ENCODE measurements around the gene YTHDF1.
"Not testable (repeated sequence)": the region's sequence is repeated elsewhere in the genome, so short reads cannot be mapped to it uniquely, and the experiment has no call there.

The YTHDF1 gene

DNA sequence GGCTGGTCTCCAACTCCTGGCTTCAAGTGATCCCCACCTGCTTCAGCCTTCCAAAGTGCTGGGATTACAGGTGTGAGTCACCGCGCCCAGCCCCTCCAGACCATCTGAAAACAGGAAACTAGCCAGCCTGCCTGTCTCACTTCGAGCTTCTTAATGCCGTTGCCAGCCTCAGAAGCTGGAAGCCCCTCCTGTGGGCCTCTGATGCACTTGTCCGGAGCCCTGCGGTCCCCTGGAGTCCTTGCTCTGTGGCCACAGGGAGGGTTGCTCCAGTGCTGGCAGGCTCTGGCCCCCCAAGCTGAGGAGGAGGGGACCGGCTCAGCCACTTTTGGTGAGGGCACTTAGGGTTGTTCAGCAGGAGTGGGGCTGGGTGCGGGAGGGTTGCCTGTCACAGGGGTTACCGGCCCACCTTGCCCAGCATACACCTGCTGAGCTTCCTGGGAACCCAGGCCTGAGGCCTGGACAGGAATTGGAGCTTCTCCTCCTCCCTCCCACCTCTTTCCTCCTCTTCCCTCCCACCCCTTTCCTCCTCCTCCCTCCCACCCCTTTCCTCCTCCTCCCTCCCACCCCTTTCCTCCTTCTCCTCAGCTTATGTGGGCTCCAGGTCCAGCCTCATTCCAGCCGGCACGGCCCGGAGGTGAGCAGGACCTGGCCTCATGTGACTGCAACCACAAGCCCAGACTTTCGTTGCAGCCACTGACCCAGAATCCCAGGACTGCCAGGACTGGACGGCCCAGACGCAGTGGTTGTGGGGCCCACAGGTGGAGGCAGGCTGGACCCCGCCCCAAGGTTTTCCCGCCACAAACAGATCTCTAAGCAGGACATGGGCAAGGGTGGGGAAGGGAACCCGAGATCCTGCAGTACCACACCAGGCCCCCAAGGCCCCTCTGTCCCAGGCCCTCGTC is 10.4 kb upstream of the YTHDF1 start:
- DNase-seq: no peak

DNA sequence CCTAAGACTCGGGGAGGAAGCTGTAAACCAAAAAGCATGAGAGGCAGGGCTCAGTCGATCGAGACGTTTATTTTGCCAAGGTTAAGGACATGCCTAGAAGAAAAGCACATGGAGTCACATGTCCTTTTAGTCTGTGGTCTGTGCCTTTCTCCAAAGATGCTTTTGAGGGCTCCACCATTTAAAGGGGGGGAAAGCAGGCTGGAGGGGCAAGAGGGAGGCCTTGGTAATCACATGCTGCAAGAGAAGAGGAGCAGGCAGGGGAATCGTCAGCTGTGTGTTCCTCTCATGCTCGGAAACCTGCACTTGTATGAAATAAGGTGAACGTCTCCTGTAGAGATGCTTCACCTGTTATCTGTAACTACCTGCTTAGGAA is 9.1 kb upstream of the YTHDF1 start:
- DNase-seq: no peak

DNA sequence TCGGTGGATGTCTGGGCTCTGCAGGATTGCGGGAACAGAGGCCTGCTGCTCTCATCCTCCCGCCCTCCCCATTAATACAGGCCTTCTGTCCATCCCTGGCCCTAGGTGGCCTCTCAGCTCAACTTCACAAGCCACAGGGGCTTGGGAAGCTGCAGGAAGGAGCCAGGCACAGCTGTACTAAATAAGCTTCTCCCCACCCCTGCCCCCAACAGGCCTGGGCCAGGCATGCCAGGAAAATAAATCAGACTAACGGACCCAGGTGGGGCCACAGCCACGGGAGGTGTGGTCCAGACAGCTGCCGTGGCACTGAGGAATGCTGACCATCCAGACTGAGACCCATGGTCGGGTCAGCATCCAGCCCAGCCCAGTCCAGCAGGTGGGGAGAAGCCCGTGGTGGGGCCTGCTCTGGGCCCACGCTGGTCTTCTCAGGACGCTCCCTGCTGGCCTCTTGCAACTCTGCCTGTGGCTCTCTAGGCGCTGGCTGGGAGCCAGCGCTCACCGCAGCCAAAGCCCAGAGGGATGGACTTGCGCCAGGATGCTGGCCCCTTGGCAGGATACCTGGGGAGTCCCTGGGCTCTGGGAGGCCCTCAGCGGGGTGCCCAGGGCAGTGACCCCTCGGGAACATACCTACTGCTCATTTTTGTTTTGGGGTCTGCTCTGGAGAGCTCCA is 8.6 kb upstream of the YTHDF1 start:
- DNase-seq: no peak

DNA sequence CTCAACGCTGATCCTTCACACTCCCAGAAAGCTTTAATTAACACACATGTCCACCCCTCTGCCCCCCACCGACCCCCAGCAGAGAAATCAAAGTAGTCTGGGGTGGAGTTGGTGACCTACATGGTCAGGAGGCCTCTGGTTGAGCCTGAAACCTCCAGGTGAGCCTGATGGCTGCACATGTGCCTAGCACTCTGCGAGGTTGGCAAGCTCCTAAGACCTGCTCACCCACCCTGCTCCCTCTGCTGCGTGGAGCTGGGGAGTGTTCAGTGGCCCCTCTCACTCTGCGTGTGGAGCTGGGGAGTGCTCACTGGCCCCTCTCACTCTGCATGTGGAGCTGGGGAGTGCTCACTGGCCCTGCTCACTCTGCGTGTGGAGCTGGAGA is 7.9 kb upstream of the YTHDF1 start:
- no peak for DNase-seq

DNA sequence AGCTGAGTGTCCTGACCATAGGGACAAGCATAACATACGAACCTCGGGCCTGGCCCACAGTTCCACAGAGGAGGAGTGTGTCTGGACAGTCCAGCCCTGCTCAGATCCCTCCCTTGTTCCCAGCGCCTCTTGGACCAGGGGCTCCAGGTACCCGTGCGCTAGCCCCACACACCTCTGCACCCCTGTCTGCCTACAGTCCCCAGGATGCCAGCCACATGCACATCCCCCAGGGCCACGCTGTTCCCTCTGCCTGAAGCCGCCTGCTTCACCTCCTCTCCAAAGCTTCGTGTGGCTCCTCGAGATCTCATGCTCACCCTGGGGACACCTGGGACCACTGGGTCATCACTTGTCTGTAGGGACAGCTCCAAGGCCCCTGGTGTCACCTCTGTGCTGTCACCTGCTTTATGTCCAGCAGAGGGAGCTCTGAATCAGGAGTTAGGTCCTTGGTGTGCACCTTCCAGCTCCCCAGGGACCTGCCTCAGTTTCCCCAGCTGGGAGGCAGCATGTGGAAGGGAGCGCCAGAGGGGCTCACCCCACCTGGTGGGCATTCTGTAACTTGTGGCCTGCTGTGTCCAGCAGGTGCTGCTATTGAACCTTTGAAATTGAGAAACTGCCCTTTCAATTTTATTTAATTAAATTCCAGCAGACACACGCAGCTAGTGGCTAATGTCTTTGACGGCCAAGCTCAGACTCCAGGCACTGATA is 7.3 kb upstream of the YTHDF1 start:
- DNase-seq: no peak

DNA sequence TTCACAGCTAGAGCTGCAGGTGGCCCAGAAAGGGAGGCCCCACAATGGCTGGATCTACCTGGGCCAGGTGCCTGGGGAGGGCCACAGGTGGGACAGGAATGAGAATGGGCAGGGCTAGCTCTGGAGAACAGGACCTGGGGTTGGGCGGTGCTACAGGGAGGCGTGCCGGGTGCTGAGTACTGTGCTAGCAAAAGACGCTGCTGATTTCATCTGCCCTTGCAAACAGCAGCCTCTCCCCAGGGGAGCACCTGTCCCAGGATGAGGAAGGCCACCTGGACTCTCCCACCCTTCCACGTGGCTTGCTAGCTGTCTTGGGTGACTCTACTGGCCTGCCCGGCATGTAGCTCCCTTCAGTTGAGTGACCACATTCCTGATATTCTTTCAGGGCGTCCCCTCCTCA is 6.6 kb upstream of the YTHDF1 start:
- no peak for DNase-seq

DNA sequence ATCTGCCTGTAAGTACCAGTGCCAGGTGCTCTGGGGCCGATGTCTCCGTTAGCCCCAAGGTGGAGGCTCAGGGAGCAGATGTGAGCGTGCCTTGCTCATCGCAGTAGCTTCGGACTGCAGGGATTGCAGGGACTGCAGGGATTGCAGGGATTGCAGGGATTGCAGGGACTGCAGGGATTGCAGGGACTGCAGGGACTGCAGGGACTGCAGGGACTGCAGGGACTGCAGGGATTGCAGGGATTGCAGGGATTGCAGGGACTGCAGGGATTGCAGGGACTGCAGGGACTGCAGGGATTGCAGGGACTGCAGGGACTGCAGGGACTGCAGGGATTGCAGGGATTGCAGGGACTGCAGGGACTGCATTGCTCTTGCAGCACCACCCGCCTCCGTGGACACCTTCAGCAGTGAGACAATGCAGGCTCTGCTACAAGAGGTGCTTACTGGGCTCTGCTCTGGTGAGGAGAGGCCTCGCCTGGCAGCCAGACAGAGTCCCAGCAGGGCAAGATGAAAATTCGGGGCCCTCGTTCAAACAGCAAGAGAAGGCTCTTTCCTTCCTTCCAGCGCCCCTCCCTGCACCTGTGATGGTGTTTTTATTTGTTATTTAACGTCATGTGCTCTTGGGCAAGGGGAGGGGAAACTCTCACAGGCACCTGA is 5.6 kb upstream of the YTHDF1 start:
- not testable (repeated sequence) for DNase-seq

DNA sequence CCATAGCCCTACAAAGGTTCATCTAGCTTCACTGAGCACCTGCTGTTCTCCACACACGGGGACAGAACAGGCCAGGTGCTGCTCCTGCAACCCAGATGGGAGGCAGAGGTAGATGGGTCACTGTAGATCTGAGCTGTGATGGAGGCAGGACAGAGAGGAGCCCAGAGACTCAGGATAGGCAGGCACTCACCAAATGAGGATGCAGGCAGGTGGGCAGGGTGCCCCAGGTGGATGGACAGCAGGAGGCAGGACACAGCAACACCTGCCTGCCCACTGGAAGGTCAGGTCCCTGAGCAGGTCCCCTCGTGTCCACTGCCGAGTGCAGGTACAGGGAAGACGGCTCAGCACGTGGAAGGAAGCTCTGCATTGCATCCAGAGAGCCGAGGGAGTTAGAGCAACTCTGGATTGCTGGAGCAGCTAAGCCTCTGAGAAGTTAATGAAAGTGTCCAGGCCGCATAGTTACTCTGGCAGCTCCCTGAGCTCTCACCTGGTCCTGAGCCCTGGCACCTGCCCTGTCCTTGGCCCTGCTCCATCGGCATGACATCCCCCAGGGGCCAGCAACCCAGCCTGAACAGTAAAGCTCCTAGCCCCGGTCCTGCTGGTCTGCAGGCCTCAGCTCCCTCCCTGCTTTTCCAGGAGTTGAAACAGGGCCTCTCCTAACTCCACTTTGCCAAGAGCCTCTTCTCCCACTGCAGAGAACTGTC is 4.9 kb upstream of the YTHDF1 start:
- DNase-seq: no peak

DNA sequence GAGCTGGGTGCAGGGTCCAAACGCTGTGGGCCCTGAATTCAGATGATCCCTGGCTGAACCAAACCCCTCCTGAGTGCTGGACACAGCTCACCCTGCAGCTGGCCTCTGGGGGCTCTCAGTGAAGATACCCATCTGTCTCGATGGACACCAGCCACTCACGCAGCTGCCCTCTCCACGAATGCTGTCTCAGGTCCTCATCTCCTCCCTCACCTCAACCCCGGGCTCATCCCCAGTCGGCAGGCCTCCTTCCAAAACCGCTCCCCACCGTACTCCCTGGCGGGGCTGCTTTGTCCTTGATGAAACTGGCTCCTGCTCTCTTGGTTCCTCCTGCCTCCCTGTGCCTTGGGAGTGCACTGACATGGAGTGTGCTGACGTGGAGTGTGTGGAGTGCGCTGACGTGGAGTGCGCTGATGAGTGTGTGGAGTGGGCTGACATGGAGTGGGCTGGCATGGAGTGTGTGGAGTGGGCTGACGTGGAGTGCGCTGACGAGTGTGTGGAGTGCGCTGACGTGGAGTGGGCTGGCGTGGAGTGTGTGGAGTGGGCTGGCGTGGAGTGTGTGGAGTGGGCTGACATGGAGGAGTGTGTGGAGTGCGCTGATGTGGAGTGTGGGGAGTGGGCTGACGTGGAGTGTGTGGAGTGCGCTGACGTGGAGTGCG is 4.1 kb upstream of the YTHDF1 start:
- no peak for DNase-seq

DNA sequence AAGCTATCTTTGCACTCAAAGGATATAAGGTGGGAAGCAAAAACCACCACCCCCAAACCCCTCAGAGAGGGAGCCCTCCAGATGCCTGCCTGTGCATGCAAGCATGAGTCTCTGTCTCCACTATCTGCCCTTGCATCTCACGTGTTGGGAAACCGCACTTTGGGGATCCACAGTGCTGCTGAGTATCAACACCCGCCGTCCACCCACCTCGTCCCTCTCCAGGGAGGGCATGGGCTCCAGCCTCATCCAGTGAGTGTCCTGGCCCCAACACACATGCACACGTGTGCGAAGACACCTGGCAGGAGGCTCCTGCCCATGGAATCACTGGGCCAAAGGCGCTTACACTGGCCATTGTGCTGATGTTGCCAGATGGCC is 3.5 kb upstream of the YTHDF1 start:
- DNase-seq: no peak

DNA sequence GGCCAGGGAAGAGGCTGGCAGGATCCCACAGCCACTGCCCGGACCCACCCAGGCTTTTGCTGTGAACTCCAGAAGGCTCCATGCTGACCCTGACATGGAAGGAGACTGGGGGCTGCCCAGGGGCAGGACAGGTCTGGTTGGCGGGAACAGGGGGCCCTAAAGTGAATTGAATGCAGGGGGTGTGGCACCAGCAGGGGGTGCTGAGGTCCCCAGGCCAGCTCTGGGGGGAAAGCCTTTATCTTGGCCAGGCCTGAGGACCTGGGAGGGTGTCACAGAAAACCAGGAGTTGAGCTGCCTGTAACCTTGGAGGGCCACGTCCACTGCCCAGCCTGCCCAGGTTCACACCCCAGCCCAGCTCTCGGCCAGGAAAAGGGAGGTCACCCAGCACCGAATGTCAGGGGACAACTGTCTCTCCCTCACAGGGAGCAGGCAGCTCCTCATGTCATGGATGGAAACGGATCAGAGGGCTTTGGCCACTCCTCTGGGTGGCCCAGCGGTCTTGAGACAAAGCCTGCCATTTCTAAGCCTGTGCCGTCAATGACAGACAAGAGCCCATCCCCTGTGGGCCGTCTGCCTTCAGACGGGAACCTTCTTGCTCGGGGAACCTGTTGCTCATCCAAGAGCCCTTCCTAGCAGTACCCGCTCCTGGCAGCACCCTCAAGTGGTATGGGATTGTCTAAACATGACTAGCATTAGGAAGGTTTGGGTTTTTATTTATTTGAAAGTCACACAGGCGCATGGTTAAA is 2.9 kb upstream of the YTHDF1 start:
- no peak for DNase-seq

DNA sequence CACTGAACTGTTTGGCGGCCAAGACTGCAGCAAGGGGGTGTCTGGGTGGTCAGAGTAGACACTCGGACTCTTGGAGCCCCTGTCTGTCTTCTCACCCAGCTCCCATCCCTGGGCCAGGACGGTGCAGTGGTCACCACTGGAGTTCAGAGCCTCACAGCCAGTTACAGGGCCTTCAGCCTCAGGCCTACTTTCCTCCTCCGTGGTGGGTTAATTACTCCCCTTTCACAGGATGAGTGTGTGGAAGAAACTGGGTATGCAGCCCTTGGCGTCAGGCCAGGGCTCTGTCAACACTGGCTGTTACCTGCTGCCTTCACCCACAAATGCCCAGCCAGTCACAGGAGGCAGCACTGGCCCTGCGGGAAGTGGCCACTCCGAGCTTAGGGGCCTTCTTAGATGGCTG is 1.8 kb upstream of the YTHDF1 start:
- DNase-seq: no peak

DNA sequence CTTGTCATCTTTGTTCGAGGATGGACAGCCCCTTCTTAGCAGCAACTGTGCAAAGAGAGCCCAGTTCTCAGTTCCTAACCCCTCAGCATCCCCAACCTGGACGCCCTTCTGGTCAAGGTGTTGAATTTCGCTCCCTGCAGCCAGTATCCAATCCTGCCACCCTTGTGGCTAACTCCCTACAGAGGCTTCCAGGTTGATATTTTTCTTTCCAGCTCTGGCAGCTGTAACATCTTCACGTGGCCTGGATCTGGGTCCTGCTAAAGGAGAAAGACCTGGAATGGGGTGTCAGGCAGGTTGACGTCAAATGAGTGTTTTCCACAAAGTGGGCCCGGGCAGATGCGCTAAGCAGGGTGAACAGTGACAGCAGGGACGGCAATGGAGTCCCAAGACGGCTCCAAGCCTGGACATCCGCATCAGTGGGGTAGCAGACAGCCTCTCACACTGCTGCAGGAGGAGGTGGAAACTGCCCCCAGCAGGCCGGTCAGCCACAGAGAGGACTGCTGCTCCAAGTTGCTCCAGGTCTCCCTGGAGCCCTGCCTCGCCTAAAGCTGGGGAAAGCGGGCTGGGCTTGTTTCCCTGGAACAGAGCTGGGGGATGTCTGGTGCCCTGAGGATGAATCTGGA is 1.0 kb upstream of the YTHDF1 start:
- DNase-seq: no peak

DNA sequence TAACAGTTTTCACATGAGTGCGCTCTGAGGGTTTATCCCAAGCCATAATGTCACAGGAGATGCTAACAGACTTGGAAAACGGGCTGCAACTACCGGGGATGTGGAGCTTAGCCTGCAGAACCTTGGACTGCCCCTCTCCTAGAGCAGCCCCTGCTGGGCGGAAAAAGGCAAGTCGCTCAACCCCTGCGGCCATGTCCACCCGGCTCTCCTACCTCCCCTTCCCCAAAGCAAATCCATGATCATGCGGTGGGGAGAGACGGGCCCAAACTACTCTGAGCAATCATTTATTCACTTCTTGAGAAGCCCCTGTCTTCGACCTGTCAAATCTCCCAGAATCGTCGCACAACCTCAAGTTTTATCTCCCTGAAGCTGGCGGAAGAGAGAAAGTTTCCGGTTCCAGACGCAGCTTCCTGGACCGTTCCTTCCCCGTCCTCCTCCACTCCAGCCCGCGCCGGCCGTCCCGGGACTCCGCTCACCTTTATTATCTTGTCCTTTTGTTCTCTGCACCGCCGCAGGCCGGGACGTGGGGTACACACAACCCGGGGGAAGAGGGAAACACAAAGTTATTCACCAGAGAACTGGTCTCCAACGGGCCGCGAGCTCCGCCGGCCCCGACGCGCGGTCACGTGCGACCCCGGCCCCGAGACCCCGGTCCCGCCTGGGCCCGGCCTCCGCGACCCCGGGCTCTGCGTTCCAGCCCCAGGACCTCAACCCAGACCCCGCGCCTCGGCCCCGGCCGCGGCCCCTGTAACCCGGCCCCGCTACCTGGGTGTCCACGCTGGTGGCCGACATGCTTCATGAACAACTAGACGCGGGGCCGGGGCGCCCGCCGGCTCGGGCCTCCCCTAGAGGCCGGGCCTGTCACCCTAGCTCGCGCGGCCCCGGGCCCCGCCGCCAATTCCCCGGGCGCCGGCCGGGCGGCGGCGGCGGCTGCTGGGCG is 560 bp downstream of the YTHDF1 start:
- DNase-seq: no peak

DNA sequence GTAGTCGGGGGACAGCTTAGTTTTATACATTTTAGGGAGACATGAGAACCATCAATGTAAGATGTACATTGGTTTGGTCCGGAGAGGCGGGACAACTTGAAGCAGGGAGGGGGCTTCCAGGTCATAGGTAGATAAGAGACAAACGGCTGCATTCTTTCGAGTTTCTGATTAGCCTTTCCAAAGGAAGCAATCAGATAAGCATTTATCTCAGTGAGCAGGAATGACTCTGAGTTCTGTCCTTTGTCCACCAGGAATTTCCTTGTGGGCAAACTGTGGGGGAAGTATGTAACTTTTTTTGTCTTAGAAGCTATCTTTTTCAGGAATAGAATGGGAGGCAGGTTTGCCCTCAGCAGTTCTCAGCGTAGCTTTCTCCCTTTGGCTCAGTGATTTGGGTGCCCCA is 1.4 kb downstream of the YTHDF1 start:
- DNase-seq: no peak

DNA sequence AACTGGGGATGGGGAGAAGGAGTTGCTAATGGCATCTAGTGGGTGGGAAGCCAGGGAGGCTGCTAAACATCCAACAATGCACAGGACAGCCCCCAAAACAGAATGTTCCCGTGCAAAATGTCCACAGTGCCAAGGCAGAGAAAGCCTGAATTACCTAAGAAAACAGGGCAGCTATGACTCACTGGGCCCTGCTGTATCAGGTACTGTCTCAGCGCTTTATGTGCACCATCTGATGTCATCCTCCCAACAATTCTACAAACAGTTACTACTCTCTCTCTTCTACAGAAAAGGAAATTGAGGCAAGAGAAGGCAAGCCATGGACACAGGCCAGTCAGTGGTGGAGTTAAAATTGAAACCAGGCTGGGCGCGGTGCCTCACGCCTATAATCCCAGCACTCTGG is 3.1 kb downstream of the YTHDF1 start:
- DNase-seq: no peak

DNA sequence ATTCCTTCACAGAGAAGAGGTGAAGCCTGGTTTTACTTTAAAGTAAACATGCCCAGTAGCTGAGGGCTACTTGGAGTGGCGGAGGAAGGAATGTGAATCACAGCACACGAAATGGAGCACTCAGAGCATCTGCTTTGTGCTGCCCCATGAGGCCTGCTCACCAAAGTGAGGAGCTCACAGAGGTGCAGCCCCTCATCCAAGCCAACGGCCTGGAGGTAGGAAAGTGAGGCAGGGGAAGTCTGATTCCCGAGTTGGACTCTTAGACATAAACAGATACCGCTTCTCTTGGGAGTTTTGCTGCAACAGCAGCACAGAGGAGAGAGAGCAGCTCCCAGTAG is 3.6 kb downstream of the YTHDF1 start:
- DNase-seq: no peak

DNA sequence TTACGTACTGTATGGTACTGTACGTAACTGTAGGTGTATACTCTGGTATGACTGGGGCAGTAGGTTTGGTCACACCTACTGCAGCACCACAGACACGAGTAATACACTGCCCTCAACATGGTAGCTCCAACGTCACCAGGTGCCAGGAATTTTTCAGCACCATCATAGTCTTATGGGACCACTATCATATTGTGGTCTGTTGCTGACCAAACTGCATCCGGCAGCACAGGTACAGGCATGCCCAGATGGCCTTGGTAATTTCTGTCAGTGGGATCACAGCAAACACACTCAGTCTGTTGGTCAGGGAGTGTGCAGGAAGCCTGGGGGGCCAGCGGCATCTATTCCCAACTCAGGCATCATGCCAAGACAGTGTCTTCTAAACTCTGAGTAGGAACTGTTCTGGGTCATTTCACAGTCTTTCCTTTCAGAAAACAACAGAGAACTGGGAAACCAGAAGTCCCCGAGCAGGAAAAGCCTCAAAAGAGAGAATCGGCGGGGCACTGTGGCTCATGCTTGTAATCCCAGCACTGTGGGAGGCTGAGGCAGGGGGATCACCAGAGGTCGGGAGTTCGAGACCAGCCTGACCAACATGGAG is 5.8 kb downstream of the YTHDF1 start:
- DNase-seq: no peak

DNA sequence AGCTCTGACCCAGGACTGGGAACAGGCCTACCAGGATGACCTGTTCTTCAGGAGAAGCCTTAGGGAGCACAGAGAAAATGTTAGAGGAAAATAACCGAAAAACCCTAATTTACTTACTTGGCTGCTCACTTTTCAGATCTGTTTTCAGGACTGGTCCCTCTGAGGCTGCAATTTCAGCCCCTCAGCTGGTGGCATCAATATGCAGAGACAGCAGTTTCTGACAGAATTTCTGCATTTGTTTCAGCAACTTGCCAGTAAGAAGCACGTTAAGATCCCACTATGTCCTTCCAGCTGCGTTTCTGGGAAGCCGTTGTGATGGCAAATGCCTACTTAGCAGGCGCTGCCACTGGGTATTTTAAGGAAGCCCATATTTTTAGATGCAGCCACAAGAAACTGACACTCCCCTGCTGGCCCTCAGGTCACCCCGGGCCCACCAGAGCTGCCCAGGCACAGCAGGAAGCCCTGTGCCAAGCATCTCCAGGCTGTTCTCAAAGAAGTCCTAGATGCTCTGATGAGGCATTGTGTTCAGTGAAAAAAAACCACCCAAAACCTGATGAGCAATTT is 7.5 kb downstream of the YTHDF1 start:
- DNase-seq: no peak
